Neural progenitor cell (in vitro differentiated cells): ENCODE results near the gene CDC26. TPM values are rescaled to one million over a fixed set of nuclear protein-coding genes. Genes with fewer than 3 reads are reported as not detected.

ENCODE experiments used
- DNase-seq: peaks from one replicate; pipeline ENCODE4 v3.0.0-alpha.2; 2016; ENCODE audit warnings: low spot score
- H2AFZ ChIP-seq: fragments of 200-600 bp; sonication (generic); replicated peaks from 2 replicates; pipeline ENCODE4 v1.6.1; 2016; ENCODE audit warnings: antibody characterized with exemption
- H3F3A ChIP-seq: fragments of 200-600 bp; sonication (generic); 2 replicates; pipeline ENCODE4 v1.6.1; 2016; ENCODE audit warnings: antibody characterized with exemption, low read depth
- H3K27ac ChIP-seq: fragments of 200-600 bp; sonication (generic); 2 replicates; pipeline ENCODE4 v1.5.1; 2016; ENCODE audit warnings: mild to moderate bottlenecking
- H3K27me3 ChIP-seq: fragments of 200-600 bp; sonication (generic); 2 replicates; pipeline ENCODE4 v1.6.1; 2016; ENCODE audit warnings: mild to moderate bottlenecking, moderate library complexity
- H3K36me3 ChIP-seq: fragments of 200-600 bp; sonication (generic); 2 replicates; pipeline ENCODE4 v1.5.1; 2016
- H3K4me1 ChIP-seq: fragments of 200-600 bp; sonication (generic); 2 replicates; pipeline ENCODE4 v1.6.1; 2016; ENCODE audit warnings: mixed run types
- H3K4me2 ChIP-seq: fragments of 200-600 bp; sonication (generic); 2 replicates; pipeline ENCODE4 v1.6.1; 2016
- H3K4me3 ChIP-seq: fragments of 200-600 bp; sonication (generic); 2 replicates; pipeline ENCODE4 v1.5.1; 2016
- H3K79me2 ChIP-seq: fragments of 200-600 bp; sonication (generic); 2 replicates; pipeline ENCODE4 v1.6.1; 2016; ENCODE audit warnings: low read depth
- H3K9ac ChIP-seq: fragments of 200-600 bp; sonication (generic); 2 replicates; pipeline ENCODE4 v1.6.1; 2016
- H3K9me3 ChIP-seq: fragments of 200-600 bp; sonication (generic); 2 replicates; pipeline ENCODE4 v1.5.1; 2016; ENCODE audit warnings: low read depth
- H4K20me1 ChIP-seq: fragments of 200-600 bp; sonication (generic); 2 replicates; pipeline ENCODE4 v1.6.1; 2016; ENCODE audit warnings: low read depth
- H3K27ac Mint-ChIP-seq: 3 replicates; pipeline ENCODE4 v1.8.0; 2021; ENCODE audit warnings: mixed read lengths
- H3K27me3 Mint-ChIP-seq: 2 replicates; pipeline ENCODE4 v1.8.0; 2022; ENCODE audit warnings: low read depth, mild to moderate bottlenecking, inconsistent platforms, moderate library complexity, mixed read lengths; ENCODE audit not compliant: insufficient read depth
- H3K36me3 Mint-ChIP-seq: 3 replicates; pipeline ENCODE4 v1.8.0; 2021; ENCODE audit warnings: mixed read lengths
- H3K4me1 Mint-ChIP-seq: 3 replicates; pipeline ENCODE4 v1.8.0; 2021; ENCODE audit warnings: mixed read lengths
- H3K4me3 Mint-ChIP-seq: 3 replicates; pipeline ENCODE4 v1.8.0; 2021; ENCODE audit warnings: mild to moderate bottlenecking, moderate library complexity, mixed read lengths
- H3K9me3 Mint-ChIP-seq: 3 replicates; pipeline ENCODE4 v1.8.0; 2020; ENCODE audit warnings: mixed read lengths
- CTCF ChIP-seq: fragments of 200-600 bp; sonication (generic); IDR thresholded peaks from 2 replicates; pipeline ENCODE4 v1.5.1; 2017; ENCODE audit warnings: antibody characterized with exemption, mild to moderate bottlenecking
- EZH2 ChIP-seq: fragments of 200-600 bp; sonication (generic); IDR thresholded peaks from 2 replicates; pipeline ENCODE4 v1.6.1; 2017; ENCODE audit warnings: antibody characterized with exemption, mild to moderate bottlenecking, moderate library complexity
- EZH2phosphoT487 ChIP-seq: fragments of 200-600 bp; sonication (generic); IDR thresholded peaks from 2 replicates; pipeline ENCODE4 v1.6.1; 2017; ENCODE audit warnings: antibody characterized with exemption
- total RNA-seq: library from RNA; depleted of rRNA; stranded (reverse); fragments of >200 nt; gene quantifications from 2 replicates; pipeline ENCODE4 v1.2.3, GENCODE V29; 2015; ENCODE audit warnings: low replicate concordance

CDC26 gene
- total RNA-seq, 1 donor from 2014 or later = 94.4 TPM

GRCh38 chr9:113319054-113319453 is 43.7 kb upstream of the CDC26 start:
- H3K27ac Mint-ChIP-seq = no peak overlapping the region
- Histone ChIP-seq H4K20me1 (no peaks in the 10 kb centered on the region), H3F3A (no peaks in the 10 kb centered on the region), H3K9me3 (no peaks in the 10 kb centered on the region), H3K79me2 (no peaks in the 10 kb centered on the region), H3K4me3 (no peak overlapping the region), H3K4me1 (no peaks in the 10 kb centered on the region), H3K27ac (no peak overlapping the region), H3K9ac (no peak overlapping the region), H3K27me3 (no peaks in the 10 kb centered on the region), H3K4me2 (no peak overlapping the region), H2AFZ (no peak overlapping the region), H3K36me3 (no peaks in the 10 kb centered on the region)
- H3K27me3 Mint-ChIP-seq = no peaks in the 10 kb centered on the region
- TF ChIP-seq EZH2phosphoT487 (no peak), CTCF (no peak), EZH2 (no peak)
- peaks cover 7% of the 10 kb centered on the region for H3K36me3 Mint-ChIP-seq
- H3K4me1 Mint-ChIP-seq = peaks cover 9% of the 10 kb centered on the region
- no peaks in the 10 kb centered on the region for H3K9me3 Mint-ChIP-seq
- no peak overlapping the region for H3K4me3 Mint-ChIP-seq
- DNase-seq = no peak

GRCh38 chr9:113317777-113318176 is 42.4 kb upstream of the CDC26 start:
- no peak overlapping the region for H2AFZ ChIP-seq
- DNase-seq = no peak
- no peak for TF ChIP-seq CTCF
- TF ChIP-seq EZH2phosphoT487 = no peak
- TF ChIP-seq EZH2 = no peak
- H3K9me3 Mint-ChIP-seq = no peaks in the 10 kb centered on the region
- peaks cover 9% of the 10 kb centered on the region for H3K4me1 Mint-ChIP-seq
- no peak overlapping the region for H3K27ac ChIP-seq
- no peaks in the 10 kb centered on the region for H3K4me1 ChIP-seq
- no peak overlapping the region for H3K4me3 Mint-ChIP-seq
- H3K36me3 Mint-ChIP-seq = peaks cover 7% of the 10 kb centered on the region
- H3K36me3 ChIP-seq = no peaks in the 10 kb centered on the region
- no peak overlapping the region for H3K9ac ChIP-seq
- no peaks in the 10 kb centered on the region for H3K9me3 ChIP-seq
- no peaks in the 10 kb centered on the region for H4K20me1 ChIP-seq
- no peaks in the 10 kb centered on the region for H3K27me3 Mint-ChIP-seq
- H3K4me2 ChIP-seq = no peak overlapping the region
- no peak overlapping the region for H3K4me3 ChIP-seq
- no peak overlapping the region for H3K27ac Mint-ChIP-seq
- no peaks in the 10 kb centered on the region for H3K79me2 ChIP-seq
- H3F3A ChIP-seq = no peaks in the 10 kb centered on the region
- no peaks in the 10 kb centered on the region for H3K27me3 ChIP-seq

- no peaks in the 10 kb centered on the region for H3K36me3 ChIP-seq
- peak; percentile 34 for DNase-seq
- H3K4me3 ChIP-seq = no peak overlapping the region
- no peak overlapping the region for H3K9ac ChIP-seq
- H2AFZ ChIP-seq = no peak overlapping the region
- H3K27me3 ChIP-seq = no peaks in the 10 kb centered on the region
- no peaks in the 10 kb centered on the region for H3K9me3 ChIP-seq
- Mint-ChIP-seq H3K4me1 (peaks cover 9% of the 10 kb centered on the region), H3K27ac (peak overlapping the region; percentile 9), H3K27me3 (no peaks in the 10 kb centered on the region), H3K36me3 (peaks cover 7% of the 10 kb centered on the region), H3K9me3 (no peaks in the 10 kb centered on the region), H3K4me3 (no peak overlapping the region)
- H4K20me1 ChIP-seq = no peaks in the 10 kb centered on the region
- TF ChIP-seq EZH2phosphoT487 (no peak), CTCF (no peak), EZH2 (no peak)
- no peaks in the 10 kb centered on the region for H3F3A ChIP-seq
- no peak overlapping the region for H3K4me2 ChIP-seq
- H3K27ac ChIP-seq = no peak overlapping the region
- no peaks in the 10 kb centered on the region for H3K79me2 ChIP-seq
- no peaks in the 10 kb centered on the region for H3K4me1 ChIP-seq
Measured at GRCh38 chr9:113316030-113316429, 40.7 kb upstream of the CDC26 start.
